ENCODE measurements around the gene EXOC1.
"Not testable (repeated sequence)": the region's sequence is repeated elsewhere in the genome, so short reads cannot be mapped to it uniquely, and the experiment has no call there.

EXOC1 gene

DNA sequence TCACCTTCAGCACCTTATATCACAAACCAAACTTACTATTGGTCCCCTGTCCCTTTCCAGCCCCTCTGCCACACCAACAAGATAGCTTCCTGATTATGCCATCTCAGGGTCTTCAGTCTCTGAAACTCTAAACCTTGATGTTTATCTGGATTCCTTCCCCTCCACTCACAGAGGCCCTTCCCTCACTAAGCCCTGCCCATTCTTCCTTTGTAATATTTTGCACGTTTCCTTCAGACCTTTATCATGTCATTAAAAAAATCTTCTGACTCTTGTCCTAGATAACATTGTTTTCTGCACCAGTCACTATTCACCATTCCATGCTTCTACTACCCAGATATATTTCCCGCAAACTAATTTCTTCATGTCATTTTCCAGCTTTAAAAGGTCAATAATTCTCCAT lies 77.6 kb downstream of the EXOC1 start:
- TF ChIP-seq, protein P1, sequence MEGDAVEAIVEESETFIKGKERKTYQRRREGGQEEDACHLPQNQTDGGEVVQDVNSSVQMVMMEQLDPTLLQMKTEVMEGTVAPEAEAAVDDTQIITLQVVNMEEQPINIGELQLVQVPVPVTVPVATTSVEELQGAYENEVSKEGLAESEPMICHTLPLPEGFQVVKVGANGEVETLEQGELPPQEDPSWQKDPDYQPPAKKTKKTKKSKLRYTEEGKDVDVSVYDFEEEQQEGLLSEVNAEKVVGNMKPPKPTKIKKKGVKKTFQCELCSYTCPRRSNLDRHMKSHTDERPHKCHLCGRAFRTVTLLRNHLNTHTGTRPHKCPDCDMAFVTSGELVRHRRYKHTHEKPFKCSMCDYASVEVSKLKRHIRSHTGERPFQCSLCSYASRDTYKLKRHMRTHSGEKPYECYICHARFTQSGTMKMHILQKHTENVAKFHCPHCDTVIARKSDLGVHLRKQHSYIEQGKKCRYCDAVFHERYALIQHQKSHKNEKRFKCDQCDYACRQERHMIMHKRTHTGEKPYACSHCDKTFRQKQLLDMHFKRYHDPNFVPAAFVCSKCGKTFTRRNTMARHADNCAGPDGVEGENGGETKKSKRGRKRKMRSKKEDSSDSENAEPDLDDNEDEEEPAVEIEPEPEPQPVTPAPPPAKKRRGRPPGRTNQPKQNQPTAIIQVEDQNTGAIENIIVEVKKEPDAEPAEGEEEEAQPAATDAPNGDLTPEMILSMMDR (IDR thresholded peaks at IDR 0.05), result no peak
- no peaks in the 10 kb centered on the region for H3K36me3 ChIP-seq
- no peak overlapping the region for H3K4me3 ChIP-seq (ENCODE audit: low read depth in 1 of 2, low read length in 1 of 2)
- H3K27me3 ChIP-seq, result peaks cover 11% of the 10 kb centered on the region
- no peaks in the 10 kb centered on the region for H3K9me3 ChIP-seq
- peaks cover 7 to 9% of the 10 kb centered on the region in 2 experiments for H3K4me1 ChIP-seq (ENCODE audit: control insufficient read depth in 1 of 2, insufficient read depth in 1 of 2, low read depth in 1 of 2, low read length in 1 of 2)
- H3K27ac ChIP-seq, result no peak overlapping the region

DNA sequence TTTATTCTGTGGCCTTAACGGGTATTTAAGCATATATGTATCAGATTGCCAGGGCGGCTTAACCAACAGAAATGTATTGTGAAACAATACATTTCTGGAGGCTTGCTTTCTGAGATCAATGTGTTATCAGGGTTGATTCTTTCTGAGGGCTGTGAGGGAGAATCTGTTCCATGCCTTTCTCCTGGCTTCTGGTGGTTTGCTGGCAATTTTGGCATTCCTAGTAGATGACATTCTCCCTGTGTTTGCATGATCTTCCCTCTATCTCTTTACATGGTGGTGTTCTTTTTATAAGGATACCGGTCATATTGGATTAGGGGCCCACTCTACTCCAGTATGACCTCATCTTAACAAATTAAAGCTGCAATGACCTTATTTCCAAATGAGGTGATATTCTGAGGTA lies 78.4 kb downstream of the EXOC1 start:
- H3K36me3 ChIP-seq, result no peaks in the 10 kb centered on the region
- H3K9me3 ChIP-seq, result no peaks in the 10 kb centered on the region
- TF ChIP-seq, protein P1 (IDR thresholded peaks at IDR 0.05), result no peak
- H3K4me3 ChIP-seq (ENCODE audit: low read depth in 1 of 2, low read length in 1 of 2), result no peak overlapping the region
- H3K4me1 ChIP-seq (ENCODE audit: control insufficient read depth in 1 of 2, insufficient read depth in 1 of 2, low read depth in 1 of 2, low read length in 1 of 2), result peaks cover 7 to 9% of the 10 kb centered on the region in 2 experiments
- peaks cover 11% of the 10 kb centered on the region for H3K27me3 ChIP-seq
- H3K27ac ChIP-seq, result no peak overlapping the region

DNA sequence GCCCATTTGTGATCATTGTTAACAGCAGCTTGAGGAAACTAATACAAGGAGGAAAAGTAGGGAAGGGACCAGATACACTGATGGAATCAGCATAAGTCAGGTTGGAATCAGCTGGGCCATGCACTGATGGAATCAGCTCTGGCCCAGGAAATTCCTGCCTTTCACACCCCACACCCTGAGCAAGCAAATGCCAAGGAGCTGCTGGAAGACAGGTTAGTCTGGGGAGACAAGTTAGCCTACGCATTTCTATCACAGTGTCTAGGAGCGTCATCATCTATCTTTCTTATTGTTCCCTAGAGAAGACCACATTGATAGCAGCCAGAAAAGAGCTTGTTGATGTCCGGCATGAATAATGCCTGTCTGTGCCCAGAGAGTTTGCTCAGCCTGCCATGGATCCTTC lies 79.1 kb downstream of the EXOC1 start:
- Histone ChIP-seq H3K9me3 (no peaks in the 10 kb centered on the region), H3K27me3 (peaks cover 11% of the 10 kb centered on the region), H3K4me1 (ENCODE audit: control insufficient read depth in 1 of 2, insufficient read depth in 1 of 2, low read depth in 1 of 2, low read length in 1 of 2) (peaks cover 7 to 9% of the 10 kb centered on the region in 2 experiments), H3K36me3 (no peaks in the 10 kb centered on the region), H3K27ac (no peak overlapping the region), H3K4me3 (ENCODE audit: low read depth in 1 of 2, low read length in 1 of 2) (no peak overlapping the region)
- TF ChIP-seq, protein P1 (IDR thresholded peaks at IDR 0.05), result no peak

DNA sequence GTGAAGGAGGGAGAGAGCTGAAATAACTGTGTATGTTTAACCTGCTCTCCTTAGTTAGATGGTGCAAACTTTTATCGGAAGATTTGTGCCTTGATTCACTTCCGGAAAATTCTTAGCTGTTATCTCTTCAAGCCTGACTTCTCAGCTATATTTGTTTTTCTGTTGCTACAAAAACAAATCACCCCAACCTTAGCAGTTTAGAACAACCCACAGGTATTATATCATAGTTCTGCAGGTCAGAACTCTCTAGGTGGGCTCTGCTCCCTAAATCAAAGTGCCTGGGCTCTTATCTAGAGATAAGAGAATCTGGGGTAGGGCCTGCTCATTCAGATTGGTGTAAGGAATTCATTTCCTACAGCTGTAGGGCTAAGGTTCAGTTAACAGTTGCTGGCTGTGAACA lies 80.2 kb downstream of the EXOC1 start:
- TF ChIP-seq, protein P1 (IDR thresholded peaks at IDR 0.05), result no peak
- no peaks in the 10 kb centered on the region for H3K9me3 ChIP-seq
- no peaks in the 10 kb centered on the region for H3K36me3 ChIP-seq
- H3K27ac ChIP-seq, result no peak overlapping the region
- peaks cover 7 to 9% of the 10 kb centered on the region in 2 experiments for H3K4me1 ChIP-seq (ENCODE audit: control insufficient read depth in 1 of 2, insufficient read depth in 1 of 2, low read depth in 1 of 2, low read length in 1 of 2)
- no peak overlapping the region for H3K4me3 ChIP-seq (ENCODE audit: low read depth in 1 of 2, low read length in 1 of 2)
- H3K27me3 ChIP-seq, result peaks cover 11% of the 10 kb centered on the region

DNA sequence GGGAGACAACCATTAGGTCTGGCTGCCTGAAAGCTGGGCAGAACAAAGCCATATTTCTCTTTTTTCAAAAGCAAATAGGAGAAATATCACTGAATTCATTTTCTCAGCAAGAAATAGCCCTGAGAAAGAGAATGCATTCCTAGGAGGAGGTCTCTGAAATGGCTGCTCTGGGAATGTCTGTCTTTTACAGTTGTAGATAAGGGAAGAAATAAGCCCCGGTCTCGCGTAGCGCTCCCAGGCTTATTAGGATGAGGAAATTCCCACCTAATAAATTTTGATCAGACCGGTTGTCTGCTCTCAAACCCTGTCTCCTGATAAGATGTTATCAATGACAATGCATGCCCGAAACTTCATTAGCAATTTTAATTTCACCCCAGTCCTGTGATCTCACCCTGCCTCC lies 82.5 kb downstream of the EXOC1 start:
- peaks cover 11% of the 10 kb centered on the region for H3K27me3 ChIP-seq
- not testable (repeated sequence) for H3K9me3 ChIP-seq; H3K4me1 ChIP-seq (ENCODE audit: control insufficient read depth in 1 of 2, insufficient read depth in 1 of 2, low read depth in 1 of 2, low read length in 1 of 2); H3K27ac ChIP-seq; H3K4me3 ChIP-seq (ENCODE audit: low read depth in 1 of 2, low read length in 1 of 2); H3K36me3 ChIP-seq

DNA sequence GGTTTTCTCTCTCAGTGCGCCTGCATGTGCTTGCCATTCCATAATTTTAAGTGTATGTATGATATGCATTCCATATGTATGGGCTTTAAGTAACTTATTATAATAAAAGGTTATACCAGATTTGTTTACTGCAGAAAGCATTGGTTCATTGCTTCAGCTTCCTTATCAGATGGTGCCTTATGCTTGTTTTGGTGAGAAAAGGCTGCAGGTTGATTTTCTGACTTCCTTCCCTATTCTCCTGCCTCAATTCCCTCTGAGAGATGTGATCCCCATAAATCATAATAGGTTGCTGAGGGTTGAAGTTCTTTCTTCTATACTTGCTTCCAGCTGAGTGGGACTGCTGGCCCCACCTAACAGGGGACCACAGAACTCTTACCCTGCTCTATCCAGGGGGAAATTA lies 85.0 kb downstream of the EXOC1 start:
- TF ChIP-seq, protein P1 (IDR thresholded peaks at IDR 0.05), result no peak
- no peak overlapping the region for H3K4me3 ChIP-seq (ENCODE audit: low read depth in 1 of 2, low read length in 1 of 2)
- no peaks in the 10 kb centered on the region for H3K4me1 ChIP-seq (ENCODE audit: control insufficient read depth in 1 of 2, insufficient read depth in 1 of 2, low read depth in 1 of 2, low read length in 1 of 2)
- H3K9me3 ChIP-seq, result no peaks in the 10 kb centered on the region
- H3K27ac ChIP-seq, result no peak overlapping the region
- H3K27me3 ChIP-seq, result peaks cover 3% of the 10 kb centered on the region
- no peaks in the 10 kb centered on the region for H3K36me3 ChIP-seq

Data from neutrophil (primary cell).